IPS-18a (cell line): ENCODE data around the gene ARHGEF39.

Experiments used
- H3K27ac ChIP-seq: one replicate; pipeline ENCODE4 v1.5.1; 2013; ENCODE audit warnings: low read length
- H3K27me3 ChIP-seq: one replicate; pipeline ENCODE4 v1.6.1; 2013; ENCODE audit warnings: mild to moderate bottlenecking, low read length; ENCODE audit not compliant: control insufficient read depth, insufficient read depth
- H3K36me3 ChIP-seq: one replicate; pipeline ENCODE4 v1.6.1; 2013; ENCODE audit warnings: low read depth, low read length; ENCODE audit not compliant: control insufficient read depth
- H3K4me1 ChIP-seq: one replicate; pipeline ENCODE4 v1.6.1; 2013; ENCODE audit warnings: low read depth, low read length; ENCODE audit not compliant: control insufficient read depth
- H3K4me3 ChIP-seq: one replicate; pipeline ENCODE4 v1.5.1; 2013; ENCODE audit warnings: low read length
- H3K9ac ChIP-seq: one replicate; pipeline ENCODE4 v1.6.1; 2013; ENCODE audit warnings: mild to moderate bottlenecking, low read length, moderate library complexity
- H3K9me3 ChIP-seq: one replicate; pipeline ENCODE4 v1.6.1; 2013; ENCODE audit warnings: low read depth, low read length; ENCODE audit not compliant: control insufficient read depth

ARHGEF39 gene

DNA sequence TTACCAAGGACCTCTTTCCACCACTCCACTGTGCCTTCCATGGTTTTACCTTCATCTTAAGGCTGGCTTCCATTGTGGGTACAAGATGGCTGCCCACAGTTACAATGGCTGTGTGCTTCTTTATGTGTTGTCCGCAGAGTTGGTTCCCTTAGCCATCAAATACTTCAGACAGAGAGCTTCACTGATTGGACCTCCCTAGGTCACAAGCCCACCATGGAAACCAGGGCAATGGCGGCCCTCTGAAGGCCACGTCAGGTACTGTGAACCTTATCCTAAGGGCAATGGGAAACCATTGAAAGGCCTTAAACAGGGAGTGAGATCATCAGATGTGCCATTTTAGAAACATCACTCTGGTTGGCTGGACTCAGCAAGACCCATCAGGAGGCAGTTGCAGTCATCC, 2.9 kb upstream of the ARHGEF39 start:
- Histone ChIP-seq H3K9ac (no peak overlapping the region), H3K4me3 (no peak overlapping the region), H3K4me1 (peaks cover 10% of the 10 kb centered on the region), H3K36me3 (peaks cover 4% of the 10 kb centered on the region), H3K27ac (no peak overlapping the region), H3K27me3 (no peaks in the 10 kb centered on the region), H3K9me3 (no peaks in the 10 kb centered on the region)

DNA sequence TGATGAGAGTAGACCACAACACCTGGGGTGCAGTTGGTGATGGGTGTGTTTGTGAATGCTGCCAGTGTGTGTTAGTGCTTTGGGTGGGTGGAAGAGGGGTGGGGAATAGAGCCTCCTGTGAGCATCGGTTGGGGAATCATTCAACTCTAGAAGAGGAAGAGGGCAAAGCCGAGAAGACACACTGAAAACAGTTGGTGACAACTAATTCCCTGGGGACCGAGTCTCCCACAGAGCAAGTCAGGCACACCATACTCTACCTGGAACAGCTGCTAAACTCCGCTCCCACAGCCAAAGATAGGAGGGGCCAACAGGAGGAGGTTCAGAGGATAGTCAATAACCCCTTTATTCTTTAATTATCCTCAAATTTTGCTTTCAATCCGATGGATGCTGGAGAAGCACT, 1.6 kb upstream of the ARHGEF39 start:
- no peak overlapping the region for H3K4me3 ChIP-seq
- no peaks in the 10 kb centered on the region for H3K9me3 ChIP-seq
- no peaks in the 10 kb centered on the region for H3K27me3 ChIP-seq
- no peak overlapping the region for H3K27ac ChIP-seq
- H3K36me3 ChIP-seq = peaks cover 18% of the 10 kb centered on the region
- no peak overlapping the region for H3K9ac ChIP-seq
- H3K4me1 ChIP-seq = peaks cover 10% of the 10 kb centered on the region

DNA sequence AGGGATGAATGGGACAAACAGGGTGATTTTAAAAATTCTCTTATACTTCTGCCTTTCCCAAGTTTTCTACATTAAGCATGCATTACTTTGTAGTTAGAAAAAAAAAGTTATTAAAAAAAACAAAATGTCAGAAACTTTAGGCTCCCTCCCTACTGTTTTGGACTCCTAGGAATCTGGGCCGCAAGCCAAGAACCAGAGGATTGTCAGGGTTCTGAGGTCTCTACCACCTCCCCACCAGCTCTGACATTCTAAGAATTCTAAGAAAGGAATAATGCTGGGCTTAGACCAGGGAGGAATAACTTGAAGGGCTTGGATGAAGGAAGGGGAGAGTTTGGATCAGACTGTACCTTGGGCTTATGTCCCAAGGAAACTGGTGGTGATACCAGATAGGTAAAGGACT, 1.1 kb upstream of the ARHGEF39 start:
- Histone ChIP-seq H3K4me1 (peaks cover 10% of the 10 kb centered on the region), H3K4me3 (no peak overlapping the region), H3K9ac (no peak overlapping the region), H3K9me3 (no peaks in the 10 kb centered on the region), H3K27me3 (no peaks in the 10 kb centered on the region), H3K27ac (no peak overlapping the region), H3K36me3 (peaks cover 20% of the 10 kb centered on the region)

DNA sequence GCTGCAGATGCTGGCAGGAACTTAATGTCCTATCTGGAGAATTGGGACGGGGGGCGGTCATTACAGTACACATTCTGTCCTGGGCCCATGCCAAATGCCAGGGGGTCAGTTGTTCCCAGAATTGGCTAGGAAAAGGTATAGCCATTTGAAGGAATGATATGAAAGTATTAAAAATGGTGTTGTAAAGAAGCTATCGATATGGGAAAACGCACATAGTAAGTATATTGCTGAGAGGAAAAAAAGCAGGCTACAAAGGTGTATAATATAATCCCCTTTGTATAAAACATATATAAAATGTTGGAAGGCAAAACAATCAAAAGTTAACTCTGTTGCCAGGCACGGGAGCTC, 450 bp upstream of the ARHGEF39 start:
- no peaks in the 10 kb centered on the region for H3K27me3 ChIP-seq
- peaks cover 10% of the 10 kb centered on the region for H3K4me1 ChIP-seq
- peaks cover 26% of the 10 kb centered on the region for H3K36me3 ChIP-seq
- H3K9me3 ChIP-seq = no peaks in the 10 kb centered on the region
- H3K27ac ChIP-seq = no peak overlapping the region
- peak overlapping the region; percentile 73 for H3K4me3 ChIP-seq
- no peak overlapping the region for H3K9ac ChIP-seq

DNA sequence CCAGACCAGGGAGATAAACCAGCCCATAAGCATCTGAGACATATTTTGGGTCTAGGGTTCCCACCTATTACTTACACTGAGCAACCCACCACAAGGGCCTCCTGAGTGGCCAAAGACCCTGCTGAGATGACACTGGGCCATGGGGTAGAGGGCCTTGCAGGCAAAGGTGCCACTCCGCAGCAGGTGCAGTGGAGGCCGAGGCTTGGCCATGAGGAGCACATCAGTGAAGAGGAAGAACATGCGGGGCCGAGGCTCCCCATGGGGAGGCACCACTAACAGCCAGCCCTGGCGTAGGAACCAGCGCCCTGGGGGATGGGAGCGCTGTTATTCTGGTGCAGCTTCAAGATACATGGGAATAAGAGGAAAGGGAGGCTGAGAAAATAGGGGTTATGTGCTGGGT, 2.6 kb downstream of the ARHGEF39 start:
- Histone ChIP-seq H3K36me3 (peaks cover 30% of the 10 kb centered on the region), H3K9ac (no peak overlapping the region), H3K4me3 (no peak overlapping the region), H3K27me3 (no peaks in the 10 kb centered on the region), H3K4me1 (peaks cover 15% of the 10 kb centered on the region), H3K27ac (no peak overlapping the region), H3K9me3 (no peaks in the 10 kb centered on the region)

DNA sequence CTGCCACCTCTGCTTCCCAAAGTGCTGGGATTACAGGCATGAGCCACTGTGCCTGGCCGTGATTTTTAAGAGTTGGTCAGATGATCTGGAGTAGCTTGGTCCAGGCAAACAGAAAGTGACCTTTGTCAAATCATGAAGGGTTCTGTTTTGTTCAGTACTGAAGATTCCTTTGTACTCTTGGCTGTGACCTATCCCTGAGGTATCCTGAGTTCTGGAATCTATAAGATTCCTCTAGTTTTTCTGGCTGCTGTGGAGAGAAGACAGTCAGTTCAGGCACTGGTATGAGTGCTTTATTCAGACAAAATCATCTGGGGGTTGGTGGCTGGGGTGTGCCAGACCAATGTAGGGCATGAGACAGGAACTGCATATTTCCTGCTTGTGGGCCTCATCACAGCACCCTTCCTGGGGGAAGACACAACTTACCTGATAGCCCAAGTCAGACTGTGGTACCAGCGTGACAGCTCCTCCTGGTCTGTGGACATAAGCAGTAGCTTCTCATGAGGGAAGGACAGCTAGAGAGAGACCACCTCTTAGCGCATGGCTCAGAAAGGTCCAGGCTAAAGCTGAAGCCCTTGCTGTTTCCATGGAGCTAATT, 3.1 kb downstream of the ARHGEF39 start:
- peaks cover 3% of the 10 kb centered on the region for H3K27me3 ChIP-seq
- H3K9me3 ChIP-seq = no peaks in the 10 kb centered on the region
- no peak overlapping the region for H3K27ac ChIP-seq
- peaks cover 30% of the 10 kb centered on the region for H3K36me3 ChIP-seq
- H3K9ac ChIP-seq = no peak overlapping the region
- no peak overlapping the region for H3K4me3 ChIP-seq
- peaks cover 18% of the 10 kb centered on the region for H3K4me1 ChIP-seq

DNA sequence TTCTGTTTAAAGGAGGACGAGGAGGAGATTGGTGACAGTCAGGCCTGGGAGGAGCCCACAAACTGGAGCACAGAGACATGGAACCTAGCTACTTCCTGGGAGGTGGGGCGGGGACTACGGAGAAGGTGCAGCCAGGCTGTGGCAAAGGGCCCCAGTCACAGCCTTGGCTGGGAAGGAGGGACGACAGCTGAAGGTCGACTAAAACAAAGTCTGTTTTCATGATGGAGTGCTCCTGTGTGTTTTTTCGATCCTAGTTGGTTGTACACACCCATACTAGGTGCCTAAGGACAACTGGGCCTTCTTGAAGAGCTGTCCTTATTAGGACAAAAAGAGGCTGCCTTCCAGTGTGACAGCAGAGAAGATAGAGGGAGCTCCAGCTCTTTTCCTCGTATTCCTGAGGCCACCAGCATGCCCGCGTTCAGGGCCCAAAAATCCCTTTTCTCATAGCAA, 4.0 kb downstream of the ARHGEF39 start:
- Histone ChIP-seq H3K4me3 (no peak overlapping the region), H3K4me1 (peaks cover 19% of the 10 kb centered on the region)

DNA sequence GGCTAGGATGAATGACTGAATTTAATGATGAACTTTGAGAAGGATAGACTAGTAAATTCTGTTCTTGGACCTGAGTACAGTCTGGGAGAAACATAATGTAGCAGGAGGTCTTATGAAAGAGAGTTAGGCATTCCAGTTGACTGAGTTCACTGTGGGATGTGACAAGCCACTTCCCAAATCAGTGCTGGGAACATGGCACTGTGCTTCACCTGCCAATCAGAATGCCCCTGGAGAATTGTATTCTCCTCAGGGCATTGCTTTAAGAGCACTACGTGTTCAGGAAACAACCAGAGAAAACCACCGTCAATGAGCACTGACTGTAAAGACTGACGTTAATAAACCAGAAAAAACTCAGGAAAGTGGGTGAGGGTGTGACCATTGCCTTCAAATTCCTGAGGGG, 5.7 kb downstream of the ARHGEF39 start:
- Histone ChIP-seq H3K9ac (peak overlapping the region; percentile 74), H3K9me3 (no peaks in the 10 kb centered on the region), H3K4me1 (peaks cover 14% of the 10 kb centered on the region), H3K36me3 (peaks cover 30% of the 10 kb centered on the region), H3K4me3 (peak overlapping the region; percentile 95), H3K27me3 (peaks cover 13% of the 10 kb centered on the region), H3K27ac (no peak overlapping the region)

More for the DNA sequence above, 4.0 kb downstream of the ARHGEF39 start:
- no peak overlapping the region for H3K27ac ChIP-seq
- H3K36me3 ChIP-seq = peaks cover 30% of the 10 kb centered on the region
- H3K27me3 ChIP-seq = peaks cover 11% of the 10 kb centered on the region
- no peaks in the 10 kb centered on the region for H3K9me3 ChIP-seq
- H3K9ac ChIP-seq = no peak overlapping the region

DNA sequence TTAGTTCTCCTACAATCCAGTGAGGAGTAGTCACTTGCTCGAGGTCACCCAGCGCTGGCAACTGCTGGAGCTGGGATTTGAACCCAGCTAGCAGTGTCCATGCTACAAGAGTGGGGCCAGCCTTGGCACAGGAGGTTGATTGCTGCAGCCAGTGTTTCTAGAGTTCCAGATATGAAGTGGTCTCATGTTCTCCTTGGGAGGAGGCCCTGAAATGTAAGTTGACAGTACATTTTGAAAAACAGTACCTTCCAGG, 6.1 kb downstream of the ARHGEF39 start:
- H3K36me3 ChIP-seq = peaks cover 30% of the 10 kb centered on the region
- H3K9ac ChIP-seq = peak overlapping the region; percentile 74
- peaks cover 13% of the 10 kb centered on the region for H3K27me3 ChIP-seq
- no peaks in the 10 kb centered on the region for H3K9me3 ChIP-seq
- peak overlapping the region; percentile 92 for H3K27ac ChIP-seq
- peaks cover 10% of the 10 kb centered on the region for H3K4me1 ChIP-seq
- H3K4me3 ChIP-seq = peak overlapping the region; percentile 95

DNA sequence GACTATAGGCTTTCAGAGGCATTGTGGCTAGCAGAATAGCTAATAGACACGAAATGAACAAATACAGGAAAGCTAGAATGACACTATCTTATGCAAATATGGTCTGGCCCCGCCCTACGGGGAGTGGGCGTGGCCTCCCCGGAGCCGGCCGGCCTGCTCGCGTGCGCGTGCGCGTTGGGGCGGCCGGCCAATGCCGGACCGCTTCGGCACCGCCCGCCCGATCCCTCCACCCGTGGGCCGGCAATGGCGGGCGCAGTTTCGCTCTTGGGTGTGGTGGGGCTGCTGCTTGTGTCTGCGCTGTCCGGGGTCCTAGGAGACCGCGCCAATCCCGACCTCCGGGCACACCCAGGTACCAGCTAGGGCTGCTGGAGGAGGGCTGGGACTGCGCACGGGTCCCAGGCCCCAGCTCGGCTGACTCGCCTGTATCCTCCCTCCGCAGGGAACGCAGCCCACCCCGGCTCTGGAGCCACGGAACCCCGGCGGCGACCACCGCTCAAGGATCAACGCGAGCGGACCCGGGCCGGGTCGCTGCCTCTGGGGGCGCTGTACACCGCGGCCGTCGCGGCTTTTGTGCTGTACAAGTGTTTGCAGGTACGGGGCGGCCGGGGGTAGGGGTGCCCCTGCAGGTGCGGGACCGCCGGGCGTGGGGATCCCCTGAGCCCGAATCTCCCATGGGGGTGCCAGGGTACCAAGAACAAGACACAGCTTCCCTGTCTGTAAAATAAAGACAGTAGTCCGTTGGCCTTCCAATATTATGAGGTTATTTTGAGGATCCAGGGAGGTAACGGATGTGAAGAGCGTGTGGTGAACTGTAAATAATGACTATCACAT, 6.6 kb downstream of the ARHGEF39 start, which contains the start of gene CCDC107:
CCDC107 (plus strand) TSS at position 156 of the 831 bp plus-strand sequence; CDS start at position 244, 88 bp downstream.
- peak within 1 kb of the TSS; percentile 92 for H3K27ac ChIP-seq
- H3K9me3 ChIP-seq = no peaks in the 10 kb centered on the region
- H3K4me1 ChIP-seq = peaks cover 9% of the 10 kb centered on the region
- H3K27me3 ChIP-seq = peaks cover 13% of the 10 kb centered on the region
- peaks cover 30% of the 10 kb centered on the region for H3K36me3 ChIP-seq
- H3K9ac ChIP-seq = peak within 1 kb of the TSS; percentile 74
- peak within 1 kb of the TSS; percentile 95 for H3K4me3 ChIP-seq

DNA sequence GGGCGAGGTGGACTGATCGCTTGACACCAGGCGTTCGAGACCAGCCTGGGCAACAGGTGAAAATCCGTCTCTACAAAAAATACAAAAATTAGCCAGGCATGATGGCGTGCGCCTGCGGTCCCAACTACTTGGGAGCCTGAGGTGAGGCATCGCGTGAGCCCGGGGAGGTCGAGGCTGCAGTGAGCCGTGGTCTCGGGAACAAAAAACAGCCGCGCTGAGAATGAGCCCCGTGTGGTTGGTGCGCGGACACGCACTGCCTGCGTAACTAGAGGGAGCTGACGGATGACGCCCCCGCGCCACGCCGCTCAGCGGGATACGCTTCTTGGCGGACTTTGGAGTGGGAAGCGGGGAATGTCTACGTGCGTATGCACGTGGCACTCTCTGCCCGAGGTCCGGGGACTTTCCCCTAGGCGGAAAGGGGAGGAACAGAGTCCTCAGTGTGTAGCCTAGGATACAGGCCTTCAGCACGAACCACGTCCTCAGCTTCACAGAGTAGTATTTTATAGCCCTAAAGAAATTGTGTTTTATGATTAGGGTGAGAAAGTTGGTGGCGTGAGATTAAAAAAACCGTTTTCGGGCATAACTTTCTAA, 7.4 kb downstream of the ARHGEF39 start, which contains the start of gene RMRP:
RMRP (minus strand) TSS at position 474 of the 591 bp plus-strand sequence.
- Histone ChIP-seq H3K27me3 (peaks cover 13% of the 10 kb centered on the region), H3K27ac (peak within 1 kb of the TSS; percentile 92), H3K4me3 (peak within 1 kb of the TSS; percentile 95), H3K9me3 (no peaks in the 10 kb centered on the region), H3K9ac (peak within 1 kb of the TSS; percentile 74), H3K36me3 (peaks cover 23% of the 10 kb centered on the region), H3K4me1 (peaks cover 9% of the 10 kb centered on the region)
